Bone marrow (tissue), 2 donors: ENCODE data around the gene CD27.

Source experiments
- DNase-seq, 2 donors: peaks; one replicate each; lab custom pipeline; 2025; lab: John Stamatoyannopoulos, UW

CD27 gene

DNA sequence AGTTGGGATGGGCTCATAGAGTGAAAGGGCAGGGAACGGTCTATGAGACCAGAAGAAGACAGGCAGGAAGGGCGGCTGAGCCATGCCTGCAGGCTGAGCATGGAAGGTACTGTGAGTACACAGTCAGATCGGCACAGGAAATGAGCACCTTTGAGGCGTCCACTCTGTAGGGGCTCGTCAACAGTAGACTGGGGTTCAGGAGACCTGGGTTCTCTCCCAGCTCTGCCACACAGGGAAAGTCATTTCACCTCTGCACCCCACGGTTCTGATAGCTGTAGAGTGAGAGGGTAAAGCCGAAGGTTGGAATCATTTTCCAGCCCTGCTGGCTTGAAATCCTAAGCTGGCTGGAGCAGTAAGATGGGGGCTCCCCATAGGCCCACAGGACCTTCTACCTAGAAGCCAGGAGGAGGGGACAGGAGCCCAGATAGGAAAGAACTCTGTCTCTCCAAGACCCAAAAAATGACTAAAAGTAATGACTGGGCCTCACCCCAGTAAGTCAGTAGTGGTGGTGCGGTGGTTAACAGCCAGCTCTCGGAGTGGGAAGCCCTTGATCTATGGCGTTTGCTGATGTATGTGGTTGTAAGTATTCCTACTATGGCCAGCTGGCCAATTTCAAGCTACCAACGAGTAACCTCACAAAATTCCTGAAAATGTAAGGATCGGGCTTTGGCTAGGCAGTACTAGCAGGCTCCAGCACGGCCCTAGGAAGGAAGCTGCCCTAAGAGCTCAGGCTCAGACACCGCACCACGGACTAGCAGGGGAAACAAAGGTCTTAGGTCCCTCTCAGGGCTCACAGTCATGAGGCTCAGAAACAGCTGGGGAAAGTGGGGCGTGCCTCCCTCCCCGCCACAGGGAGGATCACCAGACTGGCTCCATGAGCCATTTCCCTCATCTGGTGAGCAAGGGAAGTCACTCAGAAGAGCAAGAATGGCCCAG, 10.3 kb upstream of the CD27 start:
- DNase-seq: no peak

DNA sequence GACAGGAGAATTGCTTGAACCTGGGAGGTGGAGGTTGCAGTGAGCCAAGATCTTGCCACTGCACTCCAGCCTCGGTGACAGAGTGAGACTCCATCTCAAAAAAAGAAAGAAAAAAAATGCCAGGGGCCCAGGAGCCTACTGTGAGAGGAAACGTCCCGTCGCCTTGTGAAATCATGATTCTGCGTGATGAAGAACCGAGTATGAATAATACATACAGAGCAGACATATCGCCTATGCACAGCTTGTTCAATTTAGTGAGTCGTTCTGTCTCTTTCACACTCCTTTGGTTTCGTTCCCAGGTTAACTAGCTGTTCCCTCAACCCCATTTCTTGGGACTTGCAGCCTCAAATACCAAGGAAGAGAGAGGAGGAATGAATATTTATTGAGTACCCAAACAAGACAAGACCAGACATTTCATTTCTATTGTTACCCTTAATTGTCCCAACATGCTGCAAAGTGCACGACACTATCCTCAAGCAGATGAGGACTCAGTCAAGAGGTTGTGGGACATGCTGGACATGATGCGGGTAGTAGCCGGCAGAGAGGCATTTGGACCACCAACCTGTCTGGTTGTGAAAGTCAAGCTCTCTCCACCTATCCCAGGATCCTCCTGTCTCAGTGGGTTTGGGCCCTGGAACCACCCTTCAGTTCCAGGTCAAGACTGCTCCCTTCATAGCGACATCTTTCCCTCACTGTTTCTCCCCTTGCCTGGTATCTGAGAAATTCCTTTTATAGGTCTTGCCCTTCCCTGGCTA, 8.6 kb upstream of the CD27 start:
- DNase-seq: no peak

DNA sequence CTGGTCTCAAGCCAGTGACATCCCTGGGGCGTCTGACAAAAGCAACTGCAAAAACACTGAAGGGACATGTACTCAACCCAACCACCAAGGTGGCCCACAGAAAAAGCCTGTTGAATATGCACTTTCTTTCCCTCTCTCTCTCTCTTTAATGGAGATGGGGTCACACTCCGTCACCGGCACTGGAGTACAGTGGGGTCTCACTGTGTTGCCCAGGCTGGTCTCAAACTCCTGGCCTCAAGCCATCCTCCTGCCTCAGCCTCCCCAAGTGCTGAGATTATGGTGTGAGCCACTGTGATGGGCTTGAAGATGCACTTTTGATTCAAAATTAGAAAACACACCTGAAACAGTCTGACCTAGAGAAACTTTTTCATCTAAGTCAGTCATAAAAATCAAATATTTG, 7.2 kb upstream of the CD27 start:
- no peak for DNase-seq

DNA sequence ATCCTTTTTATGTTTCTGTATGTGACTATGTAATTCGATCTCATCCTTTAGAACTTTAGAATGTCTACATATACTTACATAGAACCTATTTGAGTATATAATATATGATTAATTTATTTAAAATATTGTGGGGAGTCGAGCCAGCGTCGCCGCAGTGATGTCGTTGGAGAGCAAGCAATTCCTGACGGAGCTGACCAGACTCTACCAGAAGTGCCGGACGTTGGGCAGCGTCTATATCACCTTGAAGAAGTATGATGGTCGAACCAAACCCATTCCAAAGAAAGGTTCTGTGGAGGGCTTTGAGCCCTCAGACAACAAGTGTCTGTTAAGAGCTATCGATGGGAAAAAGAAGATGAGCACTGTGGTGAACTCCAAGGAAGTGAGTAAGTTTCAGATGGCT, 6.4 kb upstream of the CD27 start:
- no peak for DNase-seq

DNA sequence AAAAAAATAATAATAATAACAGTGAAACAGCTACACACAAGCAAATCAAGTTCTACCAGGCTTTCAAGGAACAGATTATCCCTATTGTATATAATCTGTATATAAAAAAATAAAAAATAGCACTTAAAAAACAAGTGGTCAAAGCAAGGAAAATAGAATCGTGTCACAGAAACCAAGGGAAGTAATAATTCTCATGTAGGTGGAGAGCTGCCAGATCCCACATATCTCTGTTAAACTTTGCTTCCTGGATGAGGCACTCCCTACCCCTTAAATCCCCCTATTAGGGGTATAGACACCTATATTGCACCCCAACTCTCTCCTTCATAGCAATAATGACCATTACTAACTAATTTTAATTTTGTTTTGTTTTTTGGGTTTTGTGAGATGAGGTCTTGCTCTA, 4.4 kb upstream of the CD27 start:
- no peak for DNase-seq

DNA sequence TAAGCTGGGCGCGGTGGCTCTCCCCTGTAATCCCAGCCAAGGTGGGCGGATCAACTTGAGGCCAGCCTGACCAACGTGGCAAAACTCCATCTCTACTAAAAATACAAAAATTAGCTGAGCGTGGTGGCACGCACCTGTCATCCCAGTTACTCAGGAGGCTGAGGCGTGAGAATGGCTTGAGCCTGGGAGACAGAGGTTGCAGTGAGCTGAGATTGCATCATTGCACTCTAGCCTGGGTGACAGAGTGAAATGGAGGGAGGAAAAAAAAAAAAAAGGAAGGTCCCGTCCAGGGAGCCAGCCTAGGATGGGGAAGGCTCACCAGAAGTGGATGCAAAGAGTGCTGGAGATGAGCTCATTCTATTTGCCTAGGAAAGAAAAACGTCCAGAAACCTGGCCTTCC, 1.9 kb upstream of the CD27 start:
- no peak for DNase-seq

DNA sequence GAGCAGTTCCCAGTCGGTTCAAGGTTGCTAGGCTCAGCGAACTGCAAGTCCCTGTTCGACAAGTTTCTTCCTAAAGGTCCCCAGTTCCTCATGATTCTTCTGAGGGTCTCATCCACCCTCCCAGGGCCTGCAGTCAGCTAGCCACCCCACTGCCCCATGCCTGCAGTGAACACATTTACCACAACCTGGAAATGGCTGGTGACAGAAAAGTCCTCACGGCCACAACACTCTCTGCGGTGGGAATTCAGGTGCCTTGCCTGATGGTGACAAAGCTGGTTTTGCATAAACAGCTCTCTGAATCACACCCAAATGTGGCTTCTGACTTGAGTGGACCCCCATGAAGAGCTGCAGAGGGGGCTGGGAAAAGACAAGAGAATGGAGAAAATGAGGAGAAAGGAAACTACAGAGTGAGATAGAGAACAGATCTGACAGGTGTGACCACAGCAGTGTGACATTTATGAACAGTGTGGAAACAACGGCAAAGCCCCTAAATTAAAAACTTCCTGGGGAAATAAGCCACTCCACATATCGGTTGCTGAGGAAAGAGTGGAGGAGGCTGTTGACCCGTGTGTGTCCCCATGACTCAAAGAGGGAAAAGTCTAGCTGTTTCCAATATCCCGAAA, 1.3 kb upstream of the CD27 start:
- no peak for DNase-seq

DNA sequence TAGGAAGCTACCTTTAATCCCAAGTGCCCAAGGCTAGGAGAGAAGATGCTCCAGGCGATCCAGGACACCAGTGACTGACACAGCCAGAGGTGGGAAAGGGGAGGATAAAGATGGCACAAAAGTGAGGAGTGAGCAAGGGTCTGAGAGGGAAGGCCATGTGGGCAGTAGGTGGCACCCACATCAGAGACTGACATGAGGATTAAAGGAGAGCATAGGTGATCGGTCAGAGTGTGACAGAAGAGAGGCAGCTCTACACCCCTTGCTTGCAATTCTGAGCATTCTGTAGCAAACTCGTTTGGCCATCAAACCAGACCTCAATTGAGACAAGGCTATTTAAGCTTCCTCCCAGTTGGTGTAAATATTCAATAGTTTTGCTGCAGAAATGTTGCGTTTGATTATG, 724 bp upstream of the CD27 start:
- no peak for DNase-seq

DNA sequence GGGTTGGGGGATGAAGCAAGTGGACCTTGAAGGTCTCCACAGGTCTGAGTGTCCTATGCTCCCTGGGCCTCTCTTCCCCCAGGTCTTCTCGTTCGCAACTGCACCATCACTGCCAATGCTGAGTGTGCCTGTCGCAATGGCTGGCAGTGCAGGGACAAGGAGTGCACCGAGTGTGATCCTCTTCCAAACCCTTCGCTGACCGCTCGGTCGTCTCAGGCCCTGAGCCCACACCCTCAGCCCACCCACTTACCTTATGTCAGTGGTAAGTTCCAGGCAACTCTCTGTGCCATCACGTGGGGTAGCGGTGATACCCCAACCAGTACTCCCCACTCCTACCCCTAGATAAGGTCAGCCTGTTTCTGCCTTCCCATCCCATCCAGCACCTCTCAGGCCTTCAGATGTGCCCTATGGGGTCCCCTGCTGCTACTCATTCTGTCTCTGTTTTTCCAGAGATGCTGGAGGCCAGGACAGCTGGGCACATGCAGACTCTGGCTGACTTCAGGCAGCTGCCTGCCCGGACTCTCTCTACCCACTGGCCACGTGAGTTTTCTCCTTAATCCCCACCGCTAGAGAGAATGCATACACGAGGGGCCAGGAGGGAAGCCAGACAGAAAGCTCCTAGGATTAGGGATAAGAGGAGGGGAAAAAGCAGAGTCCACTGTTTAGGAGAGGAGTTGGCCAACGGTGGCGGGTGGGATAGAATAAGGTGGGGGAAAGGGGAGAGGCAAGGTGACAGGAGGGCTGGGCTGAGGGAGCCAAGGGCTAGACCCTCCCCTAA, 5.5 kb downstream of the CD27 start:
- no peak for DNase-seq

DNA sequence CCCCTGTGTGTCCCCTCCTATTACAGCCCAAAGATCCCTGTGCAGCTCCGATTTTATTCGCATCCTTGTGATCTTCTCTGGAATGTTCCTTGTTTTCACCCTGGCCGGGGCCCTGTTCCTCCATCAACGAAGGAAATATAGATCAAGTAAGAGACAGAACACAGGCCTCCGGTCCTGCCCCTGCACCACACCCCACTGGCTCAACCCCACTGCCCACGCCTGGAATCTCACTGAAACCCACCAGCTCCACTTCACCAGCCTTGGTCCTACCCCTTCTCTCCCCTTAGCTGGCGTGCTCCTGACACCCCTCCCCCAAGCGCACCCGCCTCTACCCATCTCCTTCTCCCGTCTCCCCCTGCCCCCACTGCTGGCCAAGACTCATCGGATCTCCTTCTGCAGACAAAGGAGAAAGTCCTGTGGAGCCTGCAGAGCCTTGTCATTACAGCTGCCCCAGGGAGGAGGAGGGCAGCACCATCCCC, 6.2 kb downstream of the CD27 start:
- no peak for DNase-seq

DNA sequence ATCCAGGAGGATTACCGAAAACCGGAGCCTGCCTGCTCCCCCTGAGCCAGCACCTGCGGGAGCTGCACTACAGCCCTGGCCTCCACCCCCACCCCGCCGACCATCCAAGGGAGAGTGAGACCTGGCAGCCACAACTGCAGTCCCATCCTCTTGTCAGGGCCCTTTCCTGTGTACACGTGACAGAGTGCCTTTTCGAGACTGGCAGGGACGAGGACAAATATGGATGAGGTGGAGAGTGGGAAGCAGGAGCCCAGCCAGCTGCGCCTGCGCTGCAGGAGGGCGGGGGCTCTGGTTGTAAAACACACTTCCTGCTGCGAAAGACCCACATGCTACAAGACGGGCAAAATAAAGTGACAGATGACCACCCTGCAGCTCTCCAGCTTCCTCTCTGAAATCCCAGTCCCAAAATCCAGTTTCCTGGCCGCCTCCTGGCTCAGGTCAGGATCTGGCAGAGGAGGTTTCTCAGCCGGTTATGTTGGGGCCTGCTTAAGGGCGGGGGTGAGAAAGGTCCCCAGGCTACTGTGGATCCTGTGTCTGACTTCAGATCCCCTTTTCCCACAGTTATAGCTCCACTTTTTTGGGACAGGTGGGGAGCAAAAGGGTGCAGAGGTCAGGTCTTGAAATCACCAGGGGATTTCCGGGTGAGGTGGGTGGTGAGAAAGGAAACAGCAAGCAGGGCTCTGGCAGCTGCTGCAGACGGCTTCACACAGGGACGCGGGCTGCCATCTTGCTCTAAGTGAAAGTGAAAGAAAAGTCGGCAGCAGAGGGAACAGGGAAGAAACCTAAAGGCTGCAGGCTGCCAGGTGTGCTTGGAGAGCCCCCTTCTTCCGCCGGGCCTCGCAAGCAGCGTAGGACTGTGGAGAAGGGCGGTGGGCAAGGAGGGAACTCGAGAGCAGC, 6.8 kb downstream of the CD27 start, which contains the start of gene TAPBPL:
TSS of gene TAPBPL (plus strand) at position 695 of the 897 bp plus-strand sequence. CDS start 207 bp downstream, outside the sequence.
- peak; percentile 61 to 73 for DNase-seq

DNA sequence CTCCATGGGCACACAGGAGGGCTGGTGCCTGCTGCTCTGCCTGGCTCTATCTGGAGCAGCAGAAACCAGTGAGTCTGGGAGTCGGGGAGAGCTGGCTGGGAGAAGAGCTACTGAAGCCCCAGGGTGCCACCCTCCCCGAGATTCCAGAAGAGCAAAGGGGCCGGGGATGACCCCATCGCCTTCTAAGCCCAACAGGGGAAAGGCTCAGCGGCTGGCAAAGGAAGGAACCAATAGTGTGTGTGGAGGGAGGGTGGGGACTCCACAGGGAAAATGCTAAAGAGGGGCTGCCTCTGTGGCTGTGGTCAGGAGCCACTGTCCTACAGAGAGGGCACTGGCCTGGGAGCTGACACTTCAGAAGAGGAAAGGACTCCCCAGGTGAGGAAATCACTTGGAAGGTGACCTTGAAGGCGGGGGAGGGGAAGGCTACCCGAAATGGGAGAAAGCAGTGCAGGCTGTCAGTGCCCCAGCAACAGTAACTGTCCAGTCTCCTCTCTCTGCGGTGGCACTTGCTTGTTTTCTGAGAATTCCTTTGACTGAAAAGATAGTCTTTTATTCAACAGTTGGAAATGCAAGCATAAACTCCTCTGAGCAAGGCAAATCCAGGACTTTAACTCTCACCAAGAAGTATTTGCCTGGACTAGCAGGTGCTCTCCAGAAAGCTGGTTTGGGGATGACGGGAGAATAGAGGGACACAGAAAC, 7.6 kb downstream of the CD27 start:
- DNase-seq: peak in 1 of 2 donors; percentile 61

DNA sequence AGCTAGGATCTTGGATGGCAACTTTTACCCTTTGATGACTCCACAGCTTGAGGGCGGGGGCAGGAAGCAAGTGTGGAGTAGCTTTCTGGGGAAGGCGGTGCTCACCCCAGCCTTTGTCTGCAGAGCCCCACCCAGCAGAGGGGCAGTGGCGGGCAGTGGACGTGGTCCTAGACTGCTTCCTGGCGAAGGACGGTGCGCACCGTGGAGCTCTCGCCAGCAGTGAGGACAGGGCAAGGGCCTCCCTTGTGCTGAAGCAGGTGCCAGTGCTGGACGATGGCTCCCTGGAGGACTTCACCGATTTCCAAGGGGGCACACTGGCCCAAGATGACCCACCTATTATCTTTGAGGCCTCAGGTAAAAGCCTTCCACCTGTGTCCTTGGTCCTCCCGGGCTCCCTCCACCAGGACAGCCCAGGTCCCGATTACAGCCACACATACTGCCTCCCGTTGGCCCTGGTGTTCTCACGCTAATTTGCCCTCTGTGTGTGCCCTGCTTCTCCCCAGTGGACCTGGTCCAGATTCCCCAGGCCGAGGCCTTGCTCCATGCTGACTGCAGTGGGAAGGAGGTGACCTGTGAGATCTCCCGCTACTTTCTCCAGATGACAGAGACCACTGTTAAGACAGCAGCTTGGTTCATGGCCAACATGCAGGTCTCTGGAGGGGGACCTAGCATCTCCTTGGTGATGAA, 8.3 kb downstream of the CD27 start:
- no peak for DNase-seq

DNA sequence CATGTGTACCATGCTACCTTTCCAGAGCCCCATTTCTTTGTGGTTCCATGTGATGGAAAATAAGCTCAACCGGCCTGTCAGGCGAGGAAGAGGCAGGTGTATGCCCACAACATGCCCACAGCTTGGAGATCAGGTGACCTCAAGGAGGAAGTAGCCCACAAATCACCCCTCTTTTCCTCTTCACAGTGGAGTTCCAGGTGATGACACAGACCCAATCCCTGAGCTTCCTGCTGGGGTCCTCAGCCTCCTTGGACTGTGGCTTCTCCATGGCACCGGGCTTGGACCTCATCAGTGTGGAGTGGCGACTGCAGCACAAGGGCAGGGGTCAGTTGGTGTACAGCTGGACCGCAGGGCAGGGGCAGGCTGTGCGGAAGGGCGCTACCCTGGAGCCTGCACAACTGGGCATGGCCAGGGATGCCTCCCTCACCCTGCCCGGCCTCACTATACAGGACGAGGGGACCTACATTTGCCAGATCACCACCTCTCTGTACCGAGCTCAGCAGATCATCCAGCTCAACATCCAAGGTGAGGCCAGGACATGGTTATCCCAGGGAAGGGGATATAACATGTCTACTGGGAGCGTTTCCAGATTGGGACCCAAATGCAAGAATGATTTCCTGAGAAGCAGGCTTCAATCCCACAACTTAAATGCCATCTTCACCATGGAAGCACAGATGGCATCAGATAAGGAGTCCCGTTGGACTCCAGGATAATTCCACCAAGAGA, 12.6 kb downstream of the CD27 start:
- DNase-seq: no peak

DNA sequence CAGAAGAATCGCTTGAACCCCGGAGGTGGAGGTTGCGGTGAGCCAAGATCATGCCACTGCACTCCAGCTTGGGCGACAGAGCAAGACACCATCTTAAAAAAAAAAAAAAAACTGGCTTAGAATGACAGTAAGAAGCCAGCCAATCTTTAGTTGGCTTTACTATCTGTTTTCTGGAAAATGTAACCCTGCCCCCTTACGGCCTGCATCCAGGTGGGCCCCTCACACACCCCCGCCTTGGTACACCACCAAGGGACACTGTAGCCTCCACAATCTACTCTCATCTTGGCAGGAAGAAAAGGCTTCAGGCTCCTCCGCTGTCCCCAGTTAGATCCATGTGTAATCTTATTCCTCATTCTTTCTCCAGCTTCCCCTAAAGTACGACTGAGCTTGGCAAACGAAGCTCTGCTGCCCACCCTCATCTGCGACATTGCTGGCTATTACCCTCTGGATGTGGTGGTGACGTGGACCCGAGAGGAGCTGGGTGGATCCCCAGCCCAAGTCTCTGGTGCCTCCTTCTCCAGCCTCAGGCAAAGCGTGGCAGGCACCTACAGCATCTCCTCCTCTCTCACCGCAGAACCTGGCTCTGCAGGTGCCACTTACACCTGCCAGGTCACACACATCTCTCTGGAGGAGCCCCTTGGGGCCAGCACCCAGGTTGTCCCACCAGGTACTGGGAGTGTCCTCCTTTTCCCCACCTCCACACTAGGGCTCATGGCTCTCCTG, 13.7 kb downstream of the CD27 start:
- no peak for DNase-seq

DNA sequence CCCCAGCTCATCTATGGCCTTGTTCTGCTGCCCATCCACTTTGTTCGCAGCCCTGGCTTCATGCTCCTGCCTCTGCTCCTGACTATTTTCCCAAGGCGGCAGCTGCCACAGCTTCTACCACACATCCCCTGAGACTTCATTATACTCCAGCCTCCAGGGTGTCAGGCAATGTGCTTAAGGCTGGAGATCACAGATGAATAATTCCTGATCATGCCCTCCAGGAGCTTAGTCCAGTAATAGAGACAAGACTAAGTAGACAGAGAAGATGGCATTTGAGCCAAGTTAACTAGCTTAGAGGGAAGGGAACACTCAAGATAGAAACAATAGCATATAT, 14.2 kb downstream of the CD27 start:
- no peak for DNase-seq

DNA sequence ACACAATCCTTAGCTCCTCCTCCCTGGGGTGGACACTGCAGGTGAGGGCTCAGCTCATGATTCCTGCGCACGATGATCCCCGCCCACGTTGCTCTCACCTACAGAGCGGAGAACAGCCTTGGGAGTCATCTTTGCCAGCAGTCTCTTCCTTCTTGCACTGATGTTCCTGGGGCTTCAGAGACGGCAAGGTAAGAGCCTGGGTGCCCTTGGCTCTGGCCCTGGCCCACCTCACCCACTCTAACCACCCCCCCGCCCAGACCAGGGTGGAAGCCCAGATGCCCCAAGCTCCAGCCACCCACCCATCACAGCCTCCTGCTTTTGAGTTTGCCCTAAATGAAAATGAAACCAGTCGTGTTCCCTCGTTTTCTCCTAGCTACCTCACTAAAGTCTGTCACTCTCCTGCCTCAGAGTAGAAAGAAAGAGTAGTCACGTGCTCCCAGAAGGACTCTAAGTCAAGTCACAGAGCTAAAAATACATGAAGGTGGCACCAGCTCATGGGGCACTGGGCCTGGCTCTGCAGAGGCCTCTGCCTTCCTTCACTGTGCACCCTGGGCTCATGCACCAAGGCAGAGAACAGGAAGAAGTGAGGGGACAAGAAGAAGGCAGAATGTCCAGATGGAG, 16.1 kb downstream of the CD27 start:
- peak in 1 of 2 donors; percentile 21 for DNase-seq
